ENCODE data around the gene DRC1. TPM values are rescaled to one million over a fixed set of nuclear protein-coding genes. Genes with fewer than 3 reads are reported as not detected.

Gene DRC1
- total RNA-seq, 2 donors from 2014 or later: not detected

DNA sequence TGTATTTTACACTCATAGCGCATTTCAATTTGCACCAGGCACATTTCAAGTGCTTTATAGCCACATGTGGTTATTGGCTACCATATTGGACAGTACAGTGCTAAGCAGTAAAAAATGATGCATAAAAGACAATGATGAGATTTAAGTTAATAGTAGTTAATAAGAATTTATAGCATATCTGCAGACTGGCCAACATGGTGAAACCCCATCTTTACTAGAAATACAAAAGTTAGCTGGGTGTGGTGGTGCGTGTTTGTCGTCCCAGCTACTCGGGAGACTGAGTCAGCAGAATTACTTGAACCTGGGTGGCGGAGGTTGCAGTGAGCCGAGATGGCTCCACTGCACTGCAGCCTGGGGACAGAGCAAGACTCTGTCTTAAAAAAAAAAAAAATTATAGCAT is 9.7 kb downstream of the DRC1 start:
- Mint-ChIP-seq H3K27ac (peak overlapping the region; percentile 39), H3K27me3 (peaks cover 23% of the 10 kb centered on the region), H3K4me3 (no peak overlapping the region), H3K36me3 (ENCODE audit: low read depth) (peaks cover 2% of the 10 kb centered on the region), H3K4me1 (peaks cover 10% of the 10 kb centered on the region)
- H3K9me3 ChIP-seq (ENCODE audit: control insufficient read depth, low read length, poor library complexity, severe bottlenecking): no peaks in the 10 kb centered on the region
- DNase-seq: no peak
- no peak for ATAC-seq

DNA sequence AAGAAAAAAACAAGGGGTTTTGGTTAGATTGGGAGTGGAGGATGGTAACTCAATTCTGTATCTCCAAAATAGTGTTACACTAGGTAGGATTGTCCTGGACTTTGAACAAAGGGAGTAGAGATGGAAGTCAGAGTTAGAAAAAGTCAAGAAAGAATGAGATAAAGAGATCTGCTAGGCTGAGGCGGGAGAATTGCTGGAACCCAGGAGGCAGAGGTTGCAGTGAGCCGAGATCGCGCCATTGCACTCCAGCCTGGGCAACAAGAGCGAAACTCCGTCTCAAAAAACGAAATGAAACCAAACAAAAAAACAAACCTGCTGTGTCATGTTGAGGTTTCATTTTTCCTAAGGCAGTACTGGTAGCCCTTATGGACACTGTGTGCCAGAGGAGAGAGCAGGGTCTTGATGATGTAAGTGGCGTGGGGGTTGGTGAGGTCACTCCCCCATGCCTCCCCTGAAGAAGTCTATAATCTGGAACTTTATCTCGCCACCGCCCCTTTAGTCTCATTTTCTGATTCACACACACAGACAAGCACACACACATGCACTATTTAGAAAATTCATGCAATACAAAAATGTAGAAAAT is 10.5 kb downstream of the DRC1 start:
- ATAC-seq (no peak), DNase-seq (no peak)
- Mint-ChIP-seq H3K4me1 (peaks cover 14% of the 10 kb centered on the region), H3K27me3 (peaks cover 26% of the 10 kb centered on the region), H3K4me3 (peak overlapping the region; percentile 47), H3K27ac (peak overlapping the region; percentile 39), H3K36me3 (ENCODE audit: low read depth) (peaks cover 2% of the 10 kb centered on the region)
- no peaks in the 10 kb centered on the region for H3K9me3 ChIP-seq (ENCODE audit: control insufficient read depth, low read length, poor library complexity, severe bottlenecking)

DNA sequence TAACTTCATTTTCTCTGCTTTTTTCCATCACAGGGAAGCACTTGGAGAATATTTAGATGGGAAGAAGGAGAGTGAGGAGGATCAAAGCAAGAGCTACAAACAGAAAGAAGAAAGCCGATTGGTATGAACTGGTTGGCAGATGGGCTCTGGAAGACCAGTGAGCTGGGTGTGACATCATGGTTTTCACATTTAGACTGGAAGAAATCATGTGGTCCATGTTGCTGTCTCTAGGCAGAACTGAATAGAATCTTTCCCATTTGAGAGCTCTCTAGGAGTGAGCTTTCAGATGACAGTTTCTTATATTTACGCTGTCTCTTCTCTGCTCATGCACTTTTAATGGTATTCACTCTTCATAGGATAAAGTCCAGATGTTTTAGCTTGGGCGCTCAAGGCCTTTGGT is 12.6 kb downstream of the DRC1 start:
- Mint-ChIP-seq H3K27me3 (peaks cover 22% of the 10 kb centered on the region), H3K36me3 (ENCODE audit: low read depth) (peaks cover 2% of the 10 kb centered on the region), H3K4me3 (no peak overlapping the region), H3K27ac (no peak overlapping the region), H3K4me1 (peaks cover 11% of the 10 kb centered on the region)
- DNase-seq (no peak), ATAC-seq (no peak)
- H3K9me3 ChIP-seq (ENCODE audit: control insufficient read depth, low read length, poor library complexity, severe bottlenecking): no peaks in the 10 kb centered on the region

DNA sequence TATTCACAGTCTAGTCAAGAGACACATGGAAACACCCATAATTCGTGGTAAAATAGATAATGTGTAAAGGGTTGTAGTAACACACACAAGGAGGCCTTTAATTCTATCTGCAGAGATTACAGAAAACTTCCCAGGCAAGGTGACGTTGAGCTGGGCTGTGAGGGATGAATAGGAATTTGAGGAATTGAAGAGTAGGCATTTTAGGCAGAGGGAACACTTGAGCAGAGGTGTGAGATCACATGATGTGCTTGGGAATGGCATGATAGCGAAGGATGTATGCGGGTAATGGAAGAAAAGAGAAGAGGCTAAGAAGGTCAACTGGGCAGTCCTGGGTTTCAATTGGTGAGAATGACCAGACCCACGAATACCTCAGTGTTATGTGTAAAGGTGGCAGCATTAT is 20.2 kb downstream of the DRC1 start:
- DNase-seq: no peak
- ATAC-seq: no peak
- peaks cover 25% of the 10 kb centered on the region for H3K27me3 Mint-ChIP-seq
- no peaks in the 10 kb centered on the region for H3K9me3 ChIP-seq (ENCODE audit: control insufficient read depth, low read length, poor library complexity, severe bottlenecking)
- H3K36me3 Mint-ChIP-seq (ENCODE audit: low read depth): peaks cover 4% of the 10 kb centered on the region
- H3K4me1 Mint-ChIP-seq: peaks cover under 1% of the 10 kb centered on the region
- no peak overlapping the region for H3K4me3 Mint-ChIP-seq
- H3K27ac Mint-ChIP-seq: no peak overlapping the region

DNA sequence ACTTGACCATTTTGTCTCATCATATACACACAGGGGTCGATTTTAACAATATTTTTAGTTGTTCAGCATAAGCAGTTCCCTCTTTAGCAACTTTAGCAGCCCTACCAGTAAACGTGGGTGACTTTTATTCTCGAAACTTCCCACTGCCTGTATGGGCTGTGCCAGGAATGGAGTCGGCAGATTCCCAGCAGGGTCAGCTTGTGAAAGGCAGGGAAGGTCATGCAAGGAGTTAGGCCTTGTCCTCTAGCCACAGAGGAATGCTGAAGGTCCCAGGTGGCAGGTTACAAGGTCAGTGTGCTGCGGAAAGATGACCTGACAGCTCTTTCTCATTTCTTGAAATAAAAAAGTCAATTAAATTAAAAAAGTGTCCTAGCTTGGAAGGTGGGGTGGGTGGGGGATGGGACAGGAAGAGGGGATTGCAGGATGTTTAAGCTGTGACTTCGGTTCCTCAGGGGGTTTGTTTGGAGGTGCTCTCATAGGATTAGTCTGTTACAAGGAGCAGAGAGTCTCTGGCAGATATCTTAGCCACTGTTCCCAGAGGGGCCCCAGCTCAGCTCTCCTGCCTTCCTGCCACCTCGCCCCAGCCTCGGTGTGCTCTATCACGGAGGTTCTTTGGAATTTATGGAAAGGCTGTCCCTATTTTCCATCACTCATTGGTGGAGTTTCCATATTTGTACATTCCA is 21.4 kb downstream of the DRC1 start:
- Mint-ChIP-seq H3K4me1 (no peaks in the 10 kb centered on the region), H3K27me3 (peaks cover 17% of the 10 kb centered on the region), H3K36me3 (ENCODE audit: low read depth) (peaks cover 4% of the 10 kb centered on the region), H3K27ac (no peak overlapping the region), H3K4me3 (no peak overlapping the region)
- ATAC-seq (no peak), DNase-seq (no peak)
- H3K9me3 ChIP-seq (ENCODE audit: control insufficient read depth, low read length, poor library complexity, severe bottlenecking): no peaks in the 10 kb centered on the region

DNA sequence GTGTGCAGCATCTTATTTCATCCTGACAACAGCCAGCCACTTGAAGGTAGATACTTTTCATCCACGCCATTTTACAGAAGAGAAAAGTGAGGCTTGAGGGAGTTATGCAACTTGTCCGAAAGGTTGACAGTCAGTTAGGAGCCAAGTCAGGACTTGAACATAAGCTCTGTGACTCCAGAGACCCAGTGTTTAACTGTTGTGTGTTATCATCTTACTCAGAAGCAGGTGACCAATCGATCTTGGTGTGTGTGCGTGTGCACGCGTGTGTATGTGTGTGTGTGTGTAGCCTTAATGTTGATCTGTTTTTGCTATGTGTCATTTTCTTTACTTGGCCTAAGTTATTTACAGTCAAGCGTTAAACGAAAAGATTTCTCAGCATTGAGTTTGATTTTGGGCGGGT is 22.0 kb downstream of the DRC1 start:
- Mint-ChIP-seq H3K27me3 (peaks cover 15% of the 10 kb centered on the region), H3K27ac (no peak overlapping the region), H3K4me1 (no peaks in the 10 kb centered on the region), H3K36me3 (ENCODE audit: low read depth) (peaks cover 4% of the 10 kb centered on the region), H3K4me3 (no peak overlapping the region)
- ATAC-seq: no peak
- H3K9me3 ChIP-seq (ENCODE audit: control insufficient read depth, low read length, poor library complexity, severe bottlenecking): no peaks in the 10 kb centered on the region
- no peak for DNase-seq

DNA sequence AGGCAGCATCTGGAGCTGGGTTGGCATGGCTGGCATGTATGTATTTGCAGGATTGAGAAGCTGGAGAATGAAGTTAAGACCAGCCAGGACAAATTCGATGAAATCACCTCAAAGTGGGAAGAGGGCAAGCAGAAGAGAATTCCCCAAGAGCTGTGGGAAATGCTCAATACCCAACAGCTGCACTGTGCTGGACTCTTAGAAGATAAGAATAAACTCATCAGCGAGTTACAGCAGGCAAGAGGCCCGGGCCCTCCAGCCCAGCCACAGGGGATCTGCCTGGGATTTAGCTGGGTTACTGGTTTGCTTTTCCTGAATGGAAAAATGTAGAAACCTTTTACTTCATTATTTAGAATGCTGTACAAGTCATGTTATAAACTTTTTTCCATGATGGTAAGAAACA is 22.5 kb downstream of the DRC1 start:
- ATAC-seq (no peak), DNase-seq (no peak)
- H3K4me1 Mint-ChIP-seq: no peaks in the 10 kb centered on the region
- H3K27me3 Mint-ChIP-seq: peaks cover 15% of the 10 kb centered on the region
- H3K9me3 ChIP-seq (ENCODE audit: control insufficient read depth, low read length, poor library complexity, severe bottlenecking): no peaks in the 10 kb centered on the region
- no peak overlapping the region for H3K27ac Mint-ChIP-seq
- peaks cover 4% of the 10 kb centered on the region for H3K36me3 Mint-ChIP-seq (ENCODE audit: low read depth)
- no peak overlapping the region for H3K4me3 Mint-ChIP-seq

DNA sequence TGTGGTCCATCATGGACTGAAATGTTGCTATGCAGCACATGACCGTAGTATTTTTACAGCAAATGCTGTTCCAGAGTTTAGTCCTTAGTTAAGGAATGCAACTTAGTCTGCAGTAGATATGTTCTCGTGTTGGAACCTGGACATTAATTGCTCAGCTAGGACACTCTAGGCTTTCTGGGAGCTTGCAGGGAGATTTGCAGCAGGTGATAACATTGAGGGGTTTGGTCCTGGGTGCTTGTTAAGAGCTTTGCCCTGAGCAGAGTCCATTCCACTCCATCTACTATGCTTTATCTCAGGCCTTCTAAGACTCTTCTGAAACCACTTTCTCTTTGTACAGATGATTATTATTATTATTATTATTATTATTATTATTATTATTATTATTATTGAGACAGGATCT is 27.1 kb downstream of the DRC1 start:
- H3K36me3 Mint-ChIP-seq (ENCODE audit: low read depth): peaks cover 4% of the 10 kb centered on the region
- DNase-seq (no peak), ATAC-seq (no peak)
- H3K9me3 ChIP-seq (ENCODE audit: control insufficient read depth, low read length, poor library complexity, severe bottlenecking): no peaks in the 10 kb centered on the region
- no peaks in the 10 kb centered on the region for H3K4me1 Mint-ChIP-seq
- no peak overlapping the region for H3K27ac Mint-ChIP-seq
- peaks cover 36% of the 10 kb centered on the region for H3K27me3 Mint-ChIP-seq
- no peak overlapping the region for H3K4me3 Mint-ChIP-seq

DNA sequence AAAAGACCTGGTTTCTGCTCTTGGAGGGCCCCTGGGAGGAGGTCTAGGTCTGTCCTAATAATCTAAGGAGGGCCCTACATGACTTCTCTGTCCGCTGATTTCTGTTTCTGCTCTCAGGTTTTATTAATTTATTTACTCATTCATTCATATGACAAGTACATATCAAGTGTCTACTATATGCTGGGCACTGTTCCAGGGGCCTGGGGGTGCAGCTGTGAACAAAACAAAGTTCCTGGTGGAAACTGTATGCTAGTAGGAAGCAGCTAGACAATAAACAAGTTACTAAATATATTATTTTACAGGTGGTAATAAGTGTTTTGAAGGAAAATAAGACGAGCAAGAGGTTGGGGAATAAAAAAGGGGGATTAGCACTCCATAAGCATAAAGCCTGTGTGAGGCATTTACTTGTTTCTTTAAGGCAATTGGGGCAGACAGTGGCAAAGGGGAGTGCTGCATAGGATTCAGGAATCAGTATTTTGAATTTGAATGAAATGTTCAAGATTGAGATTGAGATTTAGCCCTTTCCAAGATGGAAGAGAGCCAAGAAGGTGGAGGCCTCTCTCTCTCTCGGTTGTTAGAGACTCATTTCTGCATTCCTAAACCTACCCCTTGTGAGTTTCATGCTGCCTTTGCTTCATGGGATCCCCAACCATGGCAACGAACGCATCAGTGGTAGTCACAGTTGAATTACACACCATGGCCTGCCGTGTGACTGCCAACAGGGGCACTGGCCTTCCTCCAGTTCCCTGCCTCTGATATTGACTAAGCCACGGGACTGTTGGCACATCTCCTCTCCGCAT is 28.3 kb downstream of the DRC1 start:
- no peak overlapping the region for H3K27ac Mint-ChIP-seq
- peaks cover 3% of the 10 kb centered on the region for H3K36me3 Mint-ChIP-seq (ENCODE audit: low read depth)
- peaks cover 40% of the 10 kb centered on the region for H3K27me3 Mint-ChIP-seq
- no peaks in the 10 kb centered on the region for H3K9me3 ChIP-seq (ENCODE audit: control insufficient read depth, low read length, poor library complexity, severe bottlenecking)
- H3K4me1 Mint-ChIP-seq: no peaks in the 10 kb centered on the region
- DNase-seq (no peak), ATAC-seq (no peak)
- no peak overlapping the region for H3K4me3 Mint-ChIP-seq

DNA sequence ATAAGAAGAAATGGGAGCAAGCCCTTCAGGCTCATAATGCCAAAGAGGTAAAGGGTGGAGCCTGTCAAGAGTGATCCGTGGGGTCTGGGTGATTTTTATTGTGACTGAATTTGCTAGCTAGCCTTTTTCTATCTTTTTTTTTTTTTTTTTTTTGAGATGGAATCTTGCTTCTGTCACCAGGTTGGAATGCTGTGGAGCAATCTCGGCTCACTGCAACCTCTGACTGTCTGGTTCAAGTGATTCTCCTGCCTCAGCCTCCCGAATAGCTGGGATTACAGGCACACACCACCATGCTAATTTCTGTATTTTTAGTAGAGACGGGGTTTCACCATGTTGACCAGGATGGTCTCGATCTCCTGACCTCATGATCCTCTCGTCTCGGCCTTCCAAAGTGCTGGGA is 29.1 kb downstream of the DRC1 start:
- peaks cover 2% of the 10 kb centered on the region for H3K36me3 Mint-ChIP-seq (ENCODE audit: low read depth)
- H3K4me1 Mint-ChIP-seq: no peaks in the 10 kb centered on the region
- H3K27ac Mint-ChIP-seq: no peak overlapping the region
- no peaks in the 10 kb centered on the region for H3K9me3 ChIP-seq (ENCODE audit: control insufficient read depth, low read length, poor library complexity, severe bottlenecking)
- no peak overlapping the region for H3K4me3 Mint-ChIP-seq
- peaks cover 43% of the 10 kb centered on the region for H3K27me3 Mint-ChIP-seq
- no peak for ATAC-seq
- DNase-seq: no peak

DNA sequence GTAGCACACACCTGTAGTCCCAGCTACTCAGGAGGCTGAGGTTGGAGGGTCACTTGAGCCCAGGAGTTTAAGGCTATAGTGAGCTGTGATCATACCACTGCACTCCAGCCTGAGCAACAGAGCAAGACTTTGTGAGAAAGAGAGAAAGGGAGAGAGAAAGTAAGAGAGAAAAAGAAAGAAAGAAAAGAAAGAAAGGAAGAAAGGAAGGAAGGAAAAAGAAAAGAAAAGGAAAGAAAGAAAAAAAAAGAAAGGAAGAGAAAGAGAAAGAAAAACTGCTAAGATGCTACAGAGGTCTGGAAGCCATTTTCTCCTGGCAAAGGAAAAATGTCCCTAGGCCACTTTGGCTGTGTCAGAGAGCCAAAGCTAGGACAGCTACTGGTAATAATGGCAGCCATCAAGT is 30.6 kb downstream of the DRC1 start:
- DNase-seq (no peak), ATAC-seq (no peak)
- H3K9me3 ChIP-seq (ENCODE audit: control insufficient read depth, low read length, poor library complexity, severe bottlenecking): no peaks in the 10 kb centered on the region
- Mint-ChIP-seq H3K36me3 (ENCODE audit: low read depth) (peaks cover 2% of the 10 kb centered on the region), H3K4me1 (no peaks in the 10 kb centered on the region), H3K27me3 (peaks cover 54% of the 10 kb centered on the region), H3K4me3 (no peak overlapping the region), H3K27ac (no peak overlapping the region)

DNA sequence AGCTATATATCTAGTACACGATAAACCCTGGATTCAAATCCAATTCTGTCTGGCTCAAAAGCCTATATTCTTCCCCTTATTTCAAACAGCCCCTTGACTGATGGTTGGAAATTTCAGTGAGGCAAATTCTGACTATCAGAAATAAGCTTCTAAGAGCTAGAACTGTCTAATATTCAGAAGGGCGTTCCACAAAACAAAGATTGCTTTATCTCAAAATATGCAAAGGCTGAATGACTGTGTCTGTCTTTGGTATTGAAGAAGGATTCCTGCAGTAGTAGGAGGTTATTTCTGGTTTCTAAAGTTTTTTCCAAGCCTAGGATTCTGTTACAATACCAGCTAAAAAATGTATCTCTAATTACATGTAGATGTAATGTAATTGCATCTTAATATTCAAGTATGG is 31.1 kb downstream of the DRC1 start:
- H3K27ac Mint-ChIP-seq: no peak overlapping the region
- no peak for DNase-seq
- H3K4me3 Mint-ChIP-seq: no peak overlapping the region
- no peak for ATAC-seq
- no peaks in the 10 kb centered on the region for H3K9me3 ChIP-seq (ENCODE audit: control insufficient read depth, low read length, poor library complexity, severe bottlenecking)
- H3K27me3 Mint-ChIP-seq: peaks cover 54% of the 10 kb centered on the region
- H3K4me1 Mint-ChIP-seq: no peaks in the 10 kb centered on the region
- peaks cover 2% of the 10 kb centered on the region for H3K36me3 Mint-ChIP-seq (ENCODE audit: low read depth)

DNA sequence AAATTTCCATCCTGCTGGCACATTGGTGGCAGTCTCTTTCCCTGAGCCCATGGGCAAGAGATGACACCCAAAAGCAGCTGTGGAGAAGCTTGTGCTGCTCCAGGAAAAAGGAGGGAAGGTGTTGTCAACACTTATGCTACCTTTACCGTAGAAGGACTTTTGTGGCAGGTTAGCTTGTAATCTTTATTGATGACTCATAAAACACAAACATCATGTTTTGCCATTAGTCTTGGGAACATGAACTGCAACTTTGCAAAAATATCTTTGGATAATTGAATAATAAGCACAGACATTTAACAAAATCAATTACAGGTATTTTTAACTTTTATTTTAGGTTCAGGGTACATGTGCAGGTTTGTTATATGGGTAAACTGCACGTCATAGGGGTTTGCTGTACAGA is 33.4 kb downstream of the DRC1 start:
- ATAC-seq (no peak), DNase-seq (no peak)
- H3K27me3 Mint-ChIP-seq: peaks cover 56% of the 10 kb centered on the region
- peaks cover 6% of the 10 kb centered on the region for H3K4me1 Mint-ChIP-seq
- H3K36me3 Mint-ChIP-seq (ENCODE audit: low read depth): no peaks in the 10 kb centered on the region
- no peaks in the 10 kb centered on the region for H3K9me3 ChIP-seq (ENCODE audit: control insufficient read depth, low read length, poor library complexity, severe bottlenecking)
- H3K27ac Mint-ChIP-seq: no peak overlapping the region
- no peak overlapping the region for H3K4me3 Mint-ChIP-seq

Measured in T-helper 17 cell (primary cell).